NCI-H2196 treated with DMSO at 0.1 percent for 48 hours (cell line): ENCODE results near the gene HAPLN2.
"Not testable (repeated sequence)": the region's sequence is repeated elsewhere in the genome, so short reads cannot be mapped to it uniquely, and the experiment has no call there.

Experiments
- DNase-seq: peaks from one replicate; lab custom pipeline; 2025; ENCODE audit not compliant: unreplicated experiment; lab: John Stamatoyannopoulos, UW

Gene HAPLN2

GRCh38 chr1:156591432-156592157 lies 27.6 kb upstream of the HAPLN2 start, which contains the start of gene NAXE:
NAXE (plus strand) TSS chr1:156591776; CDS start chr1:156591805, 29 bp downstream.
- DNase-seq = peak; percentile 50

GRCh38 chr1:156592158-156592909 lies 26.9 kb upstream of the HAPLN2 start:
- DNase-seq = no peak

- peak; percentile 42 for DNase-seq
Measured at GRCh38 chr1:156592910-156593660, 26.1 kb upstream of the HAPLN2 start.

GRCh38 chr1:156593661-156593989 lies 25.6 kb upstream of the HAPLN2 start:
- no peak for DNase-seq

- DNase-seq = no peak
Measured at GRCh38 chr1:156594190-156594589, 25.0 kb upstream of the HAPLN2 start.

- DNase-seq = no peak
Measured at GRCh38 chr1:156595016-156595415, 24.2 kb upstream of the HAPLN2 start.

GRCh38 chr1:156596426-156596825 lies 22.8 kb upstream of the HAPLN2 start:
- DNase-seq = no peak

GRCh38 chr1:156598125-156598524 lies 21.1 kb upstream of the HAPLN2 start:
- DNase-seq = no peak

GRCh38 chr1:156598731-156599432 lies 20.3 kb upstream of the HAPLN2 start:
- DNase-seq = no peak

GRCh38 chr1:156599811-156600210 lies 19.4 kb upstream of the HAPLN2 start:
- DNase-seq = no peak

GRCh38 chr1:156600733-156601121 lies 18.5 kb upstream of the HAPLN2 start:
- no peak for DNase-seq

- peak; percentile 85 for DNase-seq
Measured at GRCh38 chr1:156601122-156601830, 17.9 kb upstream of the HAPLN2 start, which contains the start of gene GPATCH4. GPATCH4 (minus strand) TSS chr1:156601479.

- DNase-seq = no peak
Measured at GRCh38 chr1:156601892-156602291, 17.3 kb upstream of the HAPLN2 start.

GRCh38 chr1:156602557-156602993 lies 16.6 kb upstream of the HAPLN2 start:
- no peak for DNase-seq

- DNase-seq = not testable (repeated sequence)
Measured at GRCh38 chr1:156607344-156607743, 11.9 kb upstream of the HAPLN2 start.

GRCh38 chr1:156608036-156608674 lies 11.1 kb upstream of the HAPLN2 start:
- peak; percentile 65 for DNase-seq

- DNase-seq = peak; percentile 24
Measured at GRCh38 chr1:156608981-156609380, 10.2 kb upstream of the HAPLN2 start.

GRCh38 chr1:156610072-156610471 lies 9.1 kb upstream of the HAPLN2 start:
- DNase-seq = not testable (repeated sequence)

GRCh38 chr1:156612666-156613065 lies 6.5 kb upstream of the HAPLN2 start:
- DNase-seq = no peak

- no peak for DNase-seq
Measured at GRCh38 chr1:156615946-156616345, 3.3 kb upstream of the HAPLN2 start.
